ENCODE results near the gene CCNA2.

The CCNA2 gene

GRCh38 chr4:121860121-121860520, 36.4 kb upstream of the CCNA2 start:
- TF ChIP-seq EZH2phosphoT487 (IDR thresholded peaks at IDR 0.05; ENCODE audit: low read depth), result no peak
- TF ChIP-seq CTCF (IDR thresholded peaks at IDR 0.05; ENCODE audit: low read depth, low read length), result no peak
- Histone ChIP-seq H3K27me3 (ENCODE audit: low read depth, low read length) (no peaks in the 10 kb centered on the region), H3K79me2 (ENCODE audit: low read length) (no peaks in the 10 kb centered on the region), H3K4me2 (ENCODE audit: low read length) (no peak overlapping the region), H3K36me3 (replicated peaks; ENCODE audit: low read depth, low read length) (peaks cover 8% of the 10 kb centered on the region), H2AFZ (ENCODE audit: low read depth, low read length) (no peak overlapping the region), H3K9me3 (ENCODE audit: insufficient read depth, low read length) (no peaks in the 10 kb centered on the region), H3K4me1 (ENCODE audit: low read length) (no peaks in the 10 kb centered on the region), H3K27ac (ENCODE audit: low read length) (no peak overlapping the region), H3K4me3 (ENCODE audit: low read length) (no peak overlapping the region), H4K20me1 (ENCODE audit: insufficient read depth, low read length) (no peaks in the 10 kb centered on the region), H3K9ac (ENCODE audit: low read length) (no peak overlapping the region)

GRCh38 chr4:121851354-121851753, 27.7 kb upstream of the CCNA2 start:
- H3K79me2 ChIP-seq (ENCODE audit: low read length), result no peaks in the 10 kb centered on the region
- no peak overlapping the region for H2AFZ ChIP-seq (ENCODE audit: low read depth, low read length)
- no peaks in the 10 kb centered on the region for H3K9me3 ChIP-seq (ENCODE audit: insufficient read depth, low read length)
- no peak overlapping the region for H3K4me3 ChIP-seq (ENCODE audit: low read length)
- no peak overlapping the region for H3K4me2 ChIP-seq (ENCODE audit: low read length)
- H3K36me3 ChIP-seq (replicated peaks; ENCODE audit: low read depth, low read length), result no peaks in the 10 kb centered on the region
- H3K4me1 ChIP-seq (ENCODE audit: low read length), result no peaks in the 10 kb centered on the region
- no peak for TF ChIP-seq CTCF (IDR thresholded peaks at IDR 0.05; ENCODE audit: low read depth, low read length)
- no peak for TF ChIP-seq EZH2phosphoT487 (IDR thresholded peaks at IDR 0.05; ENCODE audit: low read depth)
- no peak overlapping the region for H3K9ac ChIP-seq (ENCODE audit: low read length)
- no peaks in the 10 kb centered on the region for H4K20me1 ChIP-seq (ENCODE audit: insufficient read depth, low read length)
- H3K27ac ChIP-seq (ENCODE audit: low read length), result no peak overlapping the region
- no peaks in the 10 kb centered on the region for H3K27me3 ChIP-seq (ENCODE audit: low read depth, low read length)

- H3K36me3 ChIP-seq (replicated peaks; ENCODE audit: low read depth, low read length), result peaks cover 5% of the 10 kb centered on the region
- H3K4me2 ChIP-seq (ENCODE audit: low read length), result no peak overlapping the region
- H3K79me2 ChIP-seq (ENCODE audit: low read length), result no peaks in the 10 kb centered on the region
- no peak overlapping the region for H3K9ac ChIP-seq (ENCODE audit: low read length)
- no peak for TF ChIP-seq CTCF (IDR thresholded peaks at IDR 0.05; ENCODE audit: low read depth, low read length)
- no peak for TF ChIP-seq EZH2phosphoT487 (IDR thresholded peaks at IDR 0.05; ENCODE audit: low read depth)
- H3K9me3 ChIP-seq (ENCODE audit: insufficient read depth, low read length), result no peaks in the 10 kb centered on the region
- no peaks in the 10 kb centered on the region for H3K27me3 ChIP-seq (ENCODE audit: low read depth, low read length)
- no peak overlapping the region for H3K27ac ChIP-seq (ENCODE audit: low read length)
- no peak overlapping the region for H3K4me3 ChIP-seq (ENCODE audit: low read length)
- H3K4me1 ChIP-seq (ENCODE audit: low read length), result no peaks in the 10 kb centered on the region
- no peaks in the 10 kb centered on the region for H4K20me1 ChIP-seq (ENCODE audit: insufficient read depth, low read length)
- H2AFZ ChIP-seq (ENCODE audit: low read depth, low read length), result no peak overlapping the region
Observed at GRCh38 chr4:121846662-121847061, 23.0 kb upstream of the CCNA2 start.

- H3K27me3 ChIP-seq (ENCODE audit: low read depth, low read length), result no peaks in the 10 kb centered on the region
- peaks cover 12% of the 10 kb centered on the region for H3K36me3 ChIP-seq (replicated peaks; ENCODE audit: low read depth, low read length)
- H3K9me3 ChIP-seq (ENCODE audit: insufficient read depth, low read length), result no peaks in the 10 kb centered on the region
- no peak overlapping the region for H2AFZ ChIP-seq (ENCODE audit: low read depth, low read length)
- H3K79me2 ChIP-seq (ENCODE audit: low read length), result no peaks in the 10 kb centered on the region
- TF ChIP-seq CTCF (IDR thresholded peaks at IDR 0.05; ENCODE audit: low read depth, low read length) (no peak), EZH2phosphoT487 (IDR thresholded peaks at IDR 0.05; ENCODE audit: low read depth) (no peak)
- no peak overlapping the region for H3K4me3 ChIP-seq (ENCODE audit: low read length)
- H3K27ac ChIP-seq (ENCODE audit: low read length), result no peak overlapping the region
- H3K9ac ChIP-seq (ENCODE audit: low read length), result no peak overlapping the region
- no peaks in the 10 kb centered on the region for H3K4me1 ChIP-seq (ENCODE audit: low read length)
- no peaks in the 10 kb centered on the region for H4K20me1 ChIP-seq (ENCODE audit: insufficient read depth, low read length)
- H3K4me2 ChIP-seq (ENCODE audit: low read length), result no peak overlapping the region
Observed at GRCh38 chr4:121842862-121843261, 19.2 kb upstream of the CCNA2 start.

Data from OCI-LY3 (cell line).